C4-2B (cell line): ENCODE measurements around the gene MLX.

ENCODE experiments used
- CTCF ChIP-seq: fragments of 450-650 bp; conservative IDR thresholded peaks from 2 replicates; pipeline ENCODE4 v1.5.1; 2017; ENCODE audit warnings: mild to moderate bottlenecking
- ZFX ChIP-seq: fragments of 450-650 bp; IDR thresholded peaks from 2 replicates; pipeline ENCODE4 v1.6.1; 2017

GRCh38 chr17:42543190-42544079 lies 23.5 kb upstream of the MLX start:
- TF ChIP-seq CTCF (no peak), ZFX (no peak)
